ENCODE results near the gene NCBP2L.

- TF ChIP-seq CTCF (IDR thresholded peaks at IDR 0.05; ENCODE audit: low read depth, low read length) (no peak), EZH2phosphoT487 (IDR thresholded peaks at IDR 0.05; ENCODE audit: low read depth) (no peak)
Measured at GRCh38 chrX:107758231-107758766, 19.2 kb upstream of the NCBP2L start.

Measured in OCI-LY3 (cell line).